Endometrial microvascular endothelial cells (primary cell): ENCODE measurements around the gene RNF149. TPM values are rescaled to one million over a fixed set of nuclear protein-coding genes. Genes with fewer than 3 reads are reported as not detected.

ENCODE experiments used
- in situ Hi-C: cut with HindIII; loops from 2 replicates; pipeline ENCODE4 v1.10.0; 2017; ENCODE audit warnings: low sequenced_read_pairs, low pct_unique_long_range_greater_than_20kb; ENCODE audit errors: inconsistent ontology term
- total RNA-seq: library from RNA; depleted of rRNA; stranded (reverse); fragments of >200 nt; gene quantifications from one replicate; pipeline ENCODE4 v1.2.3, GENCODE V29; 2015; ENCODE audit errors: inconsistent ontology term

Gene RNF149
- total RNA-seq, 1 donor from 2014 or later, result 63.8 TPM

DNA sequence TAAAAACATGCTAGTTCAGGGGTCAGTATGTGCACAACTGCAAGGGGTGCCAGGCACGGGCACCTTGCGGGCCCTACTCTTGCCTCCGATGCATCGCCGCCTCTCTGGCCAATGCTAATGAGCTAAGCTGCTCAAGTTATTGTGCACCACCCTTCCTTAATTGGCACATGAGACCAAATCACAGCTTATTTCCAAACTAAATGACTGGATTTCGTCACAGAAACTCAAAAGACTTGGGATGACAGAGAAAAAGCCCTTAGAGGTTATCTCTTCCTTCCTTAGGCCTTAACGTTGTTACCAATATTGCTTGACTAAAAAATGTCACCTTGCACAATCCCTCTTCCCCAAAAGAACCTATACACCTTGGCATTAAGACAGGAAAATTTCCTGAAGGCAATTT is 7.7 kb downstream of the RNF149 start:
- in situ Hi-C loops, result no loop called here

DNA sequence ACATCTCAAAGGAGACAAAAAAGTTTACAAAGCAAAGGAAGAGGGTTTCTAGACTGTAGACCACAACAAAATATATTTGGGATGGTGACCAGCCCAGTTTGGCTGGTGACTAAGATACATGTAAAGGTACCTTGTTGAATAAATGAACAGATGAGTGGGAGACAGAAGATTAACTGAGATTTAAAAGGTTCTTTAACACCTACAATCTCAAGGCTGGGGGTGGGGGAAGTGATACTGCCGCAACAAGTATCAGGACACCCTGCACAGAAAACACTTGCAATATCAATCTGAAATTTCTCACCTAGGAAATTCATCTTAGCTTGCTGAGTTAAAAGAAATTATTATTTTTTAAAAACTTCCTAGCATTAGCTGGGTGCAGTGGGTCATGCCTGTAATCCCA is 8.3 kb downstream of the RNF149 start:
- in situ Hi-C loops, result no loop called here

DNA sequence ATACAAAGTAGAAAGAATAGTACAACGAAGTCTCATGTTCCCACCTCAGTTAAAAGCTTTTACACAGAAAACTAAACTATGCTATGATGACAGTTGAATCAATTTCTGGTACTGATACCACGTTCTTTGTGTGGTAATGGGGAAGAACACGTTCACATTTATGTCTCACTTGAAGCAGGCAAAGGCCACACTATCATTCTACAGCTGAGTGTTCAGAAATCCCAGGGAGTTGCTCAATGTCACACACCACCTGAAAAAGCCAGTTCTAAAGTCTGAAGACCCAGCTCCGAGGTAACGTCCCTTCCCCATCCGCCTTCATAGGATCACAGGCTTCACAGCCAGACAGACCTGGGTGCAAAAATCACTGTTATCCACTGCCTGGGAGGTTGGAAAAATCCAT is 8.9 kb downstream of the RNF149 start:
- in situ Hi-C loops, result no loop called here

DNA sequence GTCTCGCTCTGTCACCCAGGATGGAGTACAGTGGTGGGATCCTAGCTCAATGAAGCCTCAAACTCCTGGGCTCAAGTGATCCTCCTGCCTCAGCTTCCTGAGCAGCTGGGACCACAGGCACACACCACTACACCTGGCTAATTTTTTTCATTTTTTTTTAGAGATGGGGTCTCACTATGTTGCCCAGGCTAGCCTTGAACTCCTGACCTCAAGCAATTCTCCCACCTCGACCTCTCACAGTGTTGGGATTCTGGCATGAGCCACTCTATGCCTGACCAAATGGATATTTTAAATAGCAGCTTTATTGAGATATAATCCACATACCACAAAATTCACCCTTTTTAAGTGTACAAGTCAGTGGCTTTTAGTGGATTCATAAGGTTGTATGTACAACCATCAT is 11.1 kb downstream of the RNF149 start:
- in situ Hi-C loops, result no loop called here

DNA sequence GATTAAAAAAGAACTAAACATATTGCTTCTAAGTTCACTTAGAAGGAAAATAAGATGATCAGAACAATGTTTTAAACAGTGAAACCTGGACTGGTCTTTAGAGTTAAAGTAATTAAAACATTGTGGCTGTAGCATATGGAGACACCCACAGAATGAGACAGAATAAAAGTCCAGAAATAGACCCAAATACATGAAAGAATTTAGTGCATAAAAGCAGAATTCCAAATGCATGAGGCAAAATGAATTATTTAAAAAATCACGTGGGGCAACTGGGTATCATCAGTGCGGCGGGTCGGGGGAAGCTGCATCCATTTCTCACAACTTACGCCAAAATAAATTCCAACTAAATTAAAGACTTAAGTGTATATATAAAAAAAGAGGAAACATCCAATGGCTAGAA is 12.1 kb downstream of the RNF149 start:
- in situ Hi-C loops, result no loop called here

DNA sequence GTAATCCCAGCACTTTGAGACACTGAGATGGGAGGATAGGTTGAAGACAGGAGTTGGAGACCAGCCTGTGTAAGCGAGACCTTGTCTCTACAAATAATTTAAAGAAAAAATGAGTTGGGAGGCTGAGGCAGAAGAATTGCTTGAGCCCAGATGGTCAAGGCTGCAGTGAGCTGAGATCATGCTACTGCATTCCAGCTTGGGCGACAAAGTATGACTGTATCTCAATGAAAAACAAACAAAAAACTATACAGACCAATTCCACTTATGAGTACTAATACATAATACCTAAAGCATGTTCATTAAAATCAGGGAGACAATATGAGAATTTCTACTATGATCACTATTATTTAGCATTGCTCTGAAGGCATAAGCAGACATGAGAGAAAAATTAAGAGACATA is 12.6 kb downstream of the RNF149 start:
- in situ Hi-C loops, result no loop called here

DNA sequence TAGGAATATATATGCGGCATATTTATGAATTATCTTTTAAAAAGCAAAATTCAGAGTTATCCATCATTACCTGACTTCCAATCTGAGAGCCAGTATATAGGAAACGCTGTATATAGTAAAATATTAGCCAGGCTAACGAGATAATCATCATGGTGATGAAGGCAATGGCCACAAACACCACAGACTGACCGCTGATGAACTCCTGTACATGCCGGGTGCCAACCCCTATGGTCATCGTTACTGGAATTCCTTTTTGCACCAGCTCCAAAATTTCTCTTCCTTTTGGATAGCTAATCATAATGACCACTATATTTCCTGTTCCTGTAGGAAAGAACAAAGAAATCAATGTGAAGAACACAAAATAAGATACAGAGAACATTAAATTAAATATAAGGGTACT is 13.6 kb downstream of the RNF149 start:
- in situ Hi-C loops, result no loop called here

DNA sequence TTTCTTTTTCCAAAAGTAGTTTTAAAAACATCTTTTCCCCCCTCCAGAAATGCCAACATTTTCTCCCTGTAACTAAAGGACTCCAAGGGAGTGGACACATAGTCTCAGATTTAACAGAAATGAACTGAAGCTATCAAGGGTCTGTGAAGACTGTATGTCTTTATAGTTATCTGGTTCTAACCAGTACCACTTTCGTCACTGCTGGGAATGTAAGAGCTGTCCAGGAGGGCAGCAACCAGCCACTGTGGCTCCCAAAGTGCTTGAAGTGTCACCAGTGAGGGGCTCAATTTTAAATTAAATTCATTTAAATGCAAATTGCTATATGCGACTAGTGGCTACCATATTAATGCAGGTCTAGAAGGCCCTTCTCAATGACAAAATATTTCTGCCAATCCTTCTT is 15.0 kb downstream of the RNF149 start:
- in situ Hi-C loops, result no loop called here

DNA sequence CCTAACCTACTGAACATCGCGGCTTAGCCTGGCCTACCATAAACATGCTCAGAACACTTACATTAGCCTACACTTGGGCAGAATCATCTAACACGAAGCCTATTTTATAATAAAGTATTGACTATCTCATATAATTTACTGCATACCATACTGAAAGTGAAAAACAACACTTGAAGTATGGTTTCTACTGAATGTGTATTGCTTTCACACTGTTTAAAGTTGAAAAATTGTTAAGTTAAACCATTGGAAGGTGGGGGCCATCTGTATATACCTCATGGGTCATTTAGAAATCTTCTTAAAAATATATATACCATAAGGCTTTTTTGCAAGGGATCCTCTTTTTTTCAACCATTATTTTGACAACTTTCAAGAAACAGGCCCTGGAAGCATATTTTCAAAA is 16.5 kb downstream of the RNF149 start:
- in situ Hi-C loops, result no loop called here

DNA sequence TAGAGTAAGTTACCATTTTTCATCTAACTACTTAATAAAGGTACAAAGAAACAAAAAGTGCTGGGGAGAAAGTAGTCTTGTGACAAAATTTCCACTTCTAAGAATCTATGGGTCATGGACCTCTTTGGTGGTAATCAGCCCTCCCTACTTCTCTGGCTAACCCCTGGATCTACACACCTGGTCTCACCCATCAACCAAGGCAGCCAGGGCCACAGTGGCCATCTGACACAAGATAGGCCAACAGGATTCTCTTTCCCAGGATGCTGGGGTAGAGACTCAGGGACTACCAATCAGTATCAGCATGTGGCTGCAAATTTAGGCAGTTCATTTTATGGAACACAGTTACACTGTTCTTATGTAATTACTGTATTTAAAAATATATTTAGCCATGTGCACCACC is 17.8 kb downstream of the RNF149 start:
- in situ Hi-C loops, result no loop called here

DNA sequence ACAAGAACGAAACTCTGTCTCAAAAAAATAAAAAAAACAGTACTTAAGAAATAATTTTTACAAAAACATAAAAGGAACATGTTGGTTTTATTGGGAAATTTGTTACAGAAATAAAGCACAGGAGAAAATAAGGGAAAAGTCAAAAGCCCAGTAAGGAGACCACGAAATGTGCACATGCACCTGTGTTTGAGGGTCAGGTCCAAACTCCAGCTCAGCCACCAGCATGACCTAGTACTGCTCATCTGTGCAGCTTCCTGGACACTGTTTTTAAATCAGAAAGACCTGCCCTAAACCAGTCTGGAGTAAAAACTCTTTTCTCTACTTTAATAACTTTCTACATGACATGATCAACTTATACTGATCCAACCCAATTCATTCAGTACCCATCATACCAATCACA is 21.2 kb downstream of the RNF149 start:
- in situ Hi-C loops, result no loop called here

DNA sequence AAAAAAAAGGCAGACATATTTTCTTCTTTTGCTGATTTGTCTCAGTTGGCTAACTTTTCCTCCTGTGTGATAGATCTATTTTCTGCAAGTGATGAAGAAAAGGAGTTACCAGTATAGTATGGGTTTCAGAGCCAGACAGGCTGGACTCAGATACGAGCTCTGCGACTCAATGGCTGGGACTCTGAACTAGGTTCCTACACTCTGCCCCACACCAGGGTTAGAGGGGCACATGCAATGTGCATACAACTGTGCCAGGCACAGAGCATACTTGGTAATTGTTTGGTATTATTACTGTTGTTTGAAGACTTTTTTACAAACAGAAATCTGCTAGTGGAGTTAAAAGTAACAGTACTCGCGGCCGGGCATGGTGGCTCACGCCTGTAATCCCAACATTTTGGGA is 21.8 kb downstream of the RNF149 start:
- in situ Hi-C loops, result no loop called here

DNA sequence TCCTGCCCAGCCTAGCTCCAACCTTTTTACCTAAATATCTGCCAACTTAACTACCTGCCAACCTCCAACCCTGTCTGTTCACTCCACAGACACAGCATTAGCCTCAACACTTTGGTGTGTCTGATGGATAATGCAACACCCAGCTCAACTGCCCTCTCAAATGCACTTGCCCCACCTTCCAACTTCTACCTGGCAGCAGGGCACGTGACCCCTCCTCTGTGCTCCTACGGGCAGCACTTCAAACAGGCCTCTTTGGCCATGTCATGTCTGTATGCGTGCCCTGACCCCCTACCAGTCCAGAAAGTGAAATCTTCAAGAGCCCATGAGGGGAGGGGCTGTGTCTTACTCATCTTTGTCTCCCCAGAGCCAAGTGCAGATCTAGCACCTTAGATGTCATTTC is 25.5 kb downstream of the RNF149 start:
- in situ Hi-C loops, result no loop called here

DNA sequence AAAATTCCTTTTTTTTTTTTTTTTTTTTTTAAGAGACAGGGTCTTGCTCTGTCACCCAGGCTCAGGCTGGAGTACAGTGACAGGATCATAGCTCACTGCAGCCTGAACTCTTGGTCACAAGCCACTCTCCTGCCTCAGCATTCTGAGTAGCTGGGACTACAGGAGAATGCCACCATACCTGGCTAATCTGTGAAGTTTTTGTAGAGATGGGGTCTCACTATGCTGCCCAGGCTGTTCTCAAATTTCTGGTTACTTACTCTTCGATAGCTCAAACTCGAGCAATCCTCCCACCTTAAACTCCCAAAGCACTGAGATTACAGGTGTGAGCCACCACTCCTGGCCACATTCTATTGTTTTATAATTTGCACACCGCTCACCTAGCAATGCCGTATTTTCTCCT is 27.0 kb downstream of the RNF149 start:
- in situ Hi-C loops, result no loop called here

DNA sequence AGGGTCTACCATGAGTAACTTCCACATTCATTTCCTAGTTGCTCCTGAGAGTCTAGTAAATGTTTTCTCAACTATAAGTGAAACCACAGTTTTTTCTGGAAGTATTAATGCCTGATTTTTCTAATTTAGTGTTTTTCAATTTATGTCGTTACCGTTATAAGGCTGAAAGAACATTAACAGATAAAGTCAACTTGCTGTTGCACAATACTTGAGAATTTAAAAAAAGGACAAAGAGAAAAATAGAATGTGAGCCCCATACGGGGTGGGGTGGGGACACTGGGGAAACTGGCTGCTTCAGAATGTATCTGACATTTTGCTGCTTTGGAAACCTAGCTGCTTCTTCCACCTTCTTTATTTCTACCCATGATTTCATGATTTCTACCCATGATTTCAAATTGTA is 29.6 kb downstream of the RNF149 start:
- in situ Hi-C loops, result no loop called here

DNA sequence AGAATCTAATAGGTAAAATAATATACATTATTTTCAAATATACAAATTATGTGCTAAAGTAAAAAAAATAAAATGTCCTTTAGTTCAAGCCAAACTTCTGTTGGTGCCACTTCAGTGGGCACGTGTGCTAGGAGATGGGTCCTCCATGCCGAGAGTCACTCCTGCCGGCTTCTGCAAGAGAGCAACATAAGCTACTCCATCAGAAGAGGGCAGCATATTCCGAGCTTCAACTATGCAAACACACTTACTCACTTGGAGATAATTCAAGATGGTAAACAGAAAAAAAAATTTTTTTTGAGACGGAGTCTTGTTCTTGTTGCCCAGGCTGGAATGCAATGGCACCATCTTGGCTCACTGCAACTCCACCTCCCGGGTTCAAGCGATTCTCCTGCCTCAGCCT is 31.4 kb downstream of the RNF149 start:
- in situ Hi-C loops, result no loop called here

DNA sequence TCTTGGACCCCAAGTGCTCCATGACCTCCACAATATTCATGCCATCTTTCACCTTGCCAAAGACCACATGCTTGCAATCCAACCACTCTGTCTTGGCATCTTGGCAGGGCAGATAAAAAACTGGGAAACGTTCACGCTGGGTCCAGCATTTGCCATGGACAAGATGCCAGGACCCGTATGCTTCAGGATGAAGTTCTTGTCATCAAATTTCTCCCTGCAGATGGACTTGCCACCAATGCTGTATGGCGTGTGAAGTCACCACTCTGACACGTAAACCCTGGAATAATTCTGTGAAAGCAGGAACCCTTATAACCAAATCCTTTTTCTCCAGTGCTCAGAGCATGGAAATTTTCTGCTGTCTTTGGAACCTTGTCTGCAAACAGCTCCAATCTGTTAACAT is 34.4 kb downstream of the RNF149 start:
- in situ Hi-C loops, result no loop called here

DNA sequence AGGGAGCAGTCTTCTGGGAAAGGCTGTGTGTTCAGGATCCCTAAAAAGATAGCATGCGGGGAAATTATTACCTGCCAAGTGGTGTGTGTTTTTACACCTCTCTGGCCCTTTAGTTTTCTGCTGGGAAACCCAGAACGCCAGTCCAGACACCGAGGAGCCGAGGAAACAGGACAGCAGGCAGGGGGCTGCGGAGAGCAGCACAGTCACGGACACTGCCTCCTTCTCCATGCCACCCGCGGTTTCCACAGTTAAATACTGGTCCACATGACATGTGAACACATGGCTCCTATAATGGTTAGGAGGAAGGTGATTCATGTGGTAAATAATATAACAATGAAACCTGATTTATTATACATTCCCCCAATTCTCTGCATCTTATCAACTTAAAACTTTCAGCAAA is 35.4 kb downstream of the RNF149 start:
- in situ Hi-C loops, result no loop called here

DNA sequence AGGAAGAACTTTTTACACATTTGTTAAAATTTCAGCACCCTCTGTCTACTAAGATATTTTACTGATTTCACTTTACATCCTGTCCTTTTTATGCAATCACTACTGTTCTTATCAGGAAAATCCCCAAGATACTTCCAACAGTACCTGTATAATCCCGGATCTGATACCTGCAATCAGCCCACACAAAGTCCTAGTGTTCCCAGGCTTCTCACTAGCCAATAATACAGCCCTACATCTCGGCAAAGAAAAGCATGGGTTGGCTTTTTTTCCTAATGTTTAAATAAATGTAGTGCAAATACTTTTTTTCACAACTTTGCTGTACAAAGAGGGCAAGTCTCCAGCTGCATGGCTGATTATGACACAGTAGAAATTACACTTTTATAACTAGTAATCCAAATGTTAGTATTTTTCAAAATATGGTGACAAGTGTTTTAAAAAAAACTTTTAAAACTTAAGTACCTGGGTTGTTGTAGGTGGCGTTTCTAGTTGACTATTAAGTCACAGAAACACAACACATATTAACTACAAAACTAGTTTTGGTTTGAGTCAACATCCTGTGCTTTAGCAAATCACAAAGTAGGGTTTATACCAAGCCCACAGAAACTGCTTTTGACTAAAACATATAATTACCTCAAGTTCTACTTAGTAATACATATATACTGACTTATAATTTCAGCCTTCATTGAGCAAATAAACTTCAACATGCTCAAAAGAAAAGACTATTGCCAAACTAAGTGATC is 36.3 kb downstream of the RNF149 start:
- in situ Hi-C loops, result no loop called here

DNA sequence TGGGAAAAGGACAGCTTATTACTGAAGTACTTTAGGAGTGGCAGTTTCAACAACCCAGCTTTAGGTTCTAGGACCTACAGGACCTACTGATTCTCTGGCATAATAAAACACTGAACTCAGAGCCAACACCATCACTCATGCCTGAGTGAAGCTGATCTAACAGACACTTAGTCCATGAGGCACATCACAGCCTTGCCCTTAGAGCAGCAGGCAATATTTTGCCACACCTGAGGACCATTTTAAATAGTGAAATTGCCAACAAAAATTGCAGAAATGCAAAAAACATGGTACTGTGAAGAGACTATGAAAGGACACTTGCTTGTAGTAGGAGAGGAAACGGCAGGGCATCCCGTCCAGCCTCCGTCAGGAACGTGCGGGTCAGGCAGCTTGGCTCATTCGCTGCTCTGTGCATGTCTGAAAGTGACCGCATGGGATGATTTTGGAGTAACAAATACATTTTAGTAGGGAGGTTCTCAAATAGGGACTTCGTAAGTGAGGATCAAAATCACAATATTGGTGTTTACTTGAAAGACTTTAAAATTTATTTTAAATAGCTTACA is 37.7 kb downstream of the RNF149 start:
- in situ Hi-C loops, result no loop called here
